ENCODE results near the gene WASHC3.

- no peak for TF ChIP-seq POLR2AphosphoS5 (IDR thresholded peaks at IDR 0.05)
- TF ChIP-seq, protein P1, sequence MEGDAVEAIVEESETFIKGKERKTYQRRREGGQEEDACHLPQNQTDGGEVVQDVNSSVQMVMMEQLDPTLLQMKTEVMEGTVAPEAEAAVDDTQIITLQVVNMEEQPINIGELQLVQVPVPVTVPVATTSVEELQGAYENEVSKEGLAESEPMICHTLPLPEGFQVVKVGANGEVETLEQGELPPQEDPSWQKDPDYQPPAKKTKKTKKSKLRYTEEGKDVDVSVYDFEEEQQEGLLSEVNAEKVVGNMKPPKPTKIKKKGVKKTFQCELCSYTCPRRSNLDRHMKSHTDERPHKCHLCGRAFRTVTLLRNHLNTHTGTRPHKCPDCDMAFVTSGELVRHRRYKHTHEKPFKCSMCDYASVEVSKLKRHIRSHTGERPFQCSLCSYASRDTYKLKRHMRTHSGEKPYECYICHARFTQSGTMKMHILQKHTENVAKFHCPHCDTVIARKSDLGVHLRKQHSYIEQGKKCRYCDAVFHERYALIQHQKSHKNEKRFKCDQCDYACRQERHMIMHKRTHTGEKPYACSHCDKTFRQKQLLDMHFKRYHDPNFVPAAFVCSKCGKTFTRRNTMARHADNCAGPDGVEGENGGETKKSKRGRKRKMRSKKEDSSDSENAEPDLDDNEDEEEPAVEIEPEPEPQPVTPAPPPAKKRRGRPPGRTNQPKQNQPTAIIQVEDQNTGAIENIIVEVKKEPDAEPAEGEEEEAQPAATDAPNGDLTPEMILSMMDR (IDR thresholded peaks at IDR 0.05), result no peak
- TF ChIP-seq POLR2A (IDR thresholded peaks at IDR 0.05), result no peak
These were observed 46.2 kb upstream of the WASHC3 start for GRCh38 chr12:102107970-102108369.

Data from prostate gland (tissue), 2 donors.